Smooth muscle cell (in vitro differentiated cells): ENCODE results near the gene LDB2. TPM values are rescaled to one million over a fixed set of nuclear protein-coding genes. Genes with fewer than 3 reads are reported as not detected.

Source experiments
- DNase-seq: peaks from one replicate; lab custom pipeline; 2025; ENCODE audit not compliant: unreplicated experiment; lab: John Stamatoyannopoulos, UW
- H2AFZ ChIP-seq: fragments of 200-600 bp; sonication (generic); 2 replicates; pipeline ENCODE4 v1.6.0; 2016; ENCODE audit warnings: antibody characterized with exemption, low read depth, mild to moderate bottlenecking
- H3F3A ChIP-seq: fragments of 200-600 bp; sonication (generic); 2 replicates; pipeline ENCODE4 v1.6.0; 2017; ENCODE audit warnings: antibody characterized with exemption, low read depth
- H3K27ac ChIP-seq: fragments of 200-600 bp; sonication (generic); 2 replicates; pipeline ENCODE4 v1.5.1; 2016; ENCODE audit warnings: low read depth, mild to moderate bottlenecking
- H3K27me3 ChIP-seq: fragments of 200-600 bp; sonication (generic); 2 replicates; pipeline ENCODE4 v1.6.1; 2016; ENCODE audit warnings: low read depth, mild to moderate bottlenecking
- H3K36me3 ChIP-seq: fragments of 200-600 bp; sonication (generic); 2 replicates; pipeline ENCODE4 v1.5.1; 2016; ENCODE audit warnings: low read depth
- H3K4me1 ChIP-seq: fragments of 200-600 bp; sonication (generic); 2 replicates; pipeline ENCODE4 v1.5.1; 2016; ENCODE audit warnings: low read depth
- H3K4me2 ChIP-seq: fragments of 200-600 bp; sonication (generic); 2 replicates; pipeline ENCODE4 v1.6.0; 2016; ENCODE audit warnings: mild to moderate bottlenecking
- H3K4me3 ChIP-seq: fragments of 200-600 bp; sonication (generic); 2 replicates; pipeline ENCODE4 v1.5.1; 2016; ENCODE audit warnings: mild to moderate bottlenecking
- H3K79me2 ChIP-seq: fragments of 200-600 bp; sonication (generic); 2 replicates; pipeline ENCODE4 v1.6.0; 2016; ENCODE audit warnings: low read depth, mild to moderate bottlenecking
- H3K9ac ChIP-seq: fragments of 200-600 bp; sonication (generic); 2 replicates; pipeline ENCODE4 v1.6.0; 2016; ENCODE audit warnings: low read depth
- H3K9me3 ChIP-seq: fragments of 200-600 bp; sonication (generic); replicated peaks from 2 replicates; pipeline ENCODE4 v1.5.1; 2016; ENCODE audit warnings: low read depth
- H4K20me1 ChIP-seq: fragments of 200-600 bp; sonication (generic); 2 replicates; pipeline ENCODE4 v1.6.0; 2016; ENCODE audit warnings: low read depth
- WGBS: methylation state at CpG from one replicate; pipeline ENCODE4 v1.1.7; 2016; ENCODE audit warnings: low lambda C conversion rate; 5-methylcytosine and 5-hydroxymethylcytosine counted together
- polyA plus RNA-seq: library from polyadenylated mRNA; unstranded; fragments of >200 nt; fragmentation: Nextera tagmentation; extraction: Ambion mirVana; gene quantifications from 2 replicates; pipeline ENCODE4 v1.2.1, GENCODE V29; 2016
- total RNA-seq: library from RNA; depleted of rRNA; stranded (reverse); fragments of >200 nt; gene quantifications from 2 replicates; pipeline ENCODE4 v1.2.3, GENCODE V29; 2014
- TF ChIP-seq, protein P1 (sequence below): fragments of 200-600 bp; sonication (generic); IDR thresholded peaks from 2 replicates; pipeline ENCODE4 v1.5.1; 2017; ENCODE audit warnings: borderline replicate concordance, mild to moderate bottlenecking, antibody characterized with exemption; ENCODE audit not compliant: insufficient read depth, poor library complexity, severe bottlenecking

The LDB2 gene
- total and polyA plus RNA-seq, 2 experiments from 2014 or later = 30.6 to 61.5 TPM

DNA sequence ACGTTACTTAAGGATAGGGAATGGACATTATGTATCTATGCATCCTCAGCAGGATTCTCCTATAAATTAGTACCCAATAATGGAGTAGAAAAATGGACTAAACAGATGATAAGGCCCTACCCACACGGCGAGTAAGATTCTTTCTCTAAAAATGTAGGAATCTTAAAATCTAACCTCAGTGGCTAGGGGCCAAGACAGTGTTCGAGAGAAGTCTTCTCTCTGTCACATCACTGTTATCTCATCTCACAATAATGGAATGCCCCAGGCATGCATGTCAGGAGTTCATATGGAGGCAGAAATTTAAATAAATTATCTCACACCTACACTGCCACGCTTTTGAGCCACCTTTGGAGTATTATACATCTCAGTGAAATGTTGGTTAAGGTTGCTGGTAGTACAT lies 132.9 kb downstream of the LDB2 start:
- 69% methylated on average over 5 of the region's 5 CpGs for WGBS
- no peak overlapping the region for H3K27ac ChIP-seq

DNA sequence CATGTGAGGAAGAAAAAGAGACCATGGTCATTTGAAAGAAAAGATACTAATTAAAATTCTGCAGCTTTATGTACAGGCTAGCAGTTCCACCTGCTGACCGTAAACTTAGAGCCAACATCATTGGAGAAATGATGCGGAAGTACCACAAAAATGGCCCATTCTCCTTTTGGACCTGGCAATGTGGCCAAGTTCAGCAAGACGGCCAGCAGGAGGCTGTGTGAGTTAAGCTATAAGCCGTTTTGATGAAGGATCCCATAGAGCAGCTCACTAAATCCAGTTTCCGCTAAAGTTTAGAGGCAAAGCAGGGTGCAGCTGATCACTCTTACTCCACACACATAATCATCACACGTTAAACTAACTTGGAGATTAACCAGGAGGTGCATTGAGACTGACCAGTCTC lies 133.8 kb downstream of the LDB2 start:
- Histone ChIP-seq H3K27ac (no peak overlapping the region), H3K9me3 (no peaks in the 10 kb centered on the region), H3K79me2 (no peaks in the 10 kb centered on the region), H3F3A (peaks cover 2% of the 10 kb centered on the region), H3K36me3 (no peaks in the 10 kb centered on the region), H3K4me3 (no peak overlapping the region), H4K20me1 (no peaks in the 10 kb centered on the region), H3K4me2 (no peak overlapping the region), H2AFZ (no peak overlapping the region), H3K27me3 (no peaks in the 10 kb centered on the region), H3K4me1 (no peaks in the 10 kb centered on the region), H3K9ac (no peak overlapping the region)
- no peak for DNase-seq
- 62% methylated on average over 6 of the region's 6 CpGs for WGBS
- TF ChIP-seq, protein P1, sequence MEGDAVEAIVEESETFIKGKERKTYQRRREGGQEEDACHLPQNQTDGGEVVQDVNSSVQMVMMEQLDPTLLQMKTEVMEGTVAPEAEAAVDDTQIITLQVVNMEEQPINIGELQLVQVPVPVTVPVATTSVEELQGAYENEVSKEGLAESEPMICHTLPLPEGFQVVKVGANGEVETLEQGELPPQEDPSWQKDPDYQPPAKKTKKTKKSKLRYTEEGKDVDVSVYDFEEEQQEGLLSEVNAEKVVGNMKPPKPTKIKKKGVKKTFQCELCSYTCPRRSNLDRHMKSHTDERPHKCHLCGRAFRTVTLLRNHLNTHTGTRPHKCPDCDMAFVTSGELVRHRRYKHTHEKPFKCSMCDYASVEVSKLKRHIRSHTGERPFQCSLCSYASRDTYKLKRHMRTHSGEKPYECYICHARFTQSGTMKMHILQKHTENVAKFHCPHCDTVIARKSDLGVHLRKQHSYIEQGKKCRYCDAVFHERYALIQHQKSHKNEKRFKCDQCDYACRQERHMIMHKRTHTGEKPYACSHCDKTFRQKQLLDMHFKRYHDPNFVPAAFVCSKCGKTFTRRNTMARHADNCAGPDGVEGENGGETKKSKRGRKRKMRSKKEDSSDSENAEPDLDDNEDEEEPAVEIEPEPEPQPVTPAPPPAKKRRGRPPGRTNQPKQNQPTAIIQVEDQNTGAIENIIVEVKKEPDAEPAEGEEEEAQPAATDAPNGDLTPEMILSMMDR = peak; percentile 29

More for the DNA sequence above, 132.9 kb downstream of the LDB2 start:
- H3K9ac ChIP-seq = no peak overlapping the region
- H3K27me3 ChIP-seq = no peaks in the 10 kb centered on the region
- no peak overlapping the region for H2AFZ ChIP-seq
- no peaks in the 10 kb centered on the region for H3K79me2 ChIP-seq
- no peak overlapping the region for H3K4me2 ChIP-seq
- TF ChIP-seq, protein P1 = no peak
- H3K9me3 ChIP-seq = no peaks in the 10 kb centered on the region
- H3K4me1 ChIP-seq = no peaks in the 10 kb centered on the region
- peaks cover 2% of the 10 kb centered on the region for H3F3A ChIP-seq
- DNase-seq = no peak
- no peak overlapping the region for H3K4me3 ChIP-seq
- no peaks in the 10 kb centered on the region for H4K20me1 ChIP-seq
- no peaks in the 10 kb centered on the region for H3K36me3 ChIP-seq

DNA sequence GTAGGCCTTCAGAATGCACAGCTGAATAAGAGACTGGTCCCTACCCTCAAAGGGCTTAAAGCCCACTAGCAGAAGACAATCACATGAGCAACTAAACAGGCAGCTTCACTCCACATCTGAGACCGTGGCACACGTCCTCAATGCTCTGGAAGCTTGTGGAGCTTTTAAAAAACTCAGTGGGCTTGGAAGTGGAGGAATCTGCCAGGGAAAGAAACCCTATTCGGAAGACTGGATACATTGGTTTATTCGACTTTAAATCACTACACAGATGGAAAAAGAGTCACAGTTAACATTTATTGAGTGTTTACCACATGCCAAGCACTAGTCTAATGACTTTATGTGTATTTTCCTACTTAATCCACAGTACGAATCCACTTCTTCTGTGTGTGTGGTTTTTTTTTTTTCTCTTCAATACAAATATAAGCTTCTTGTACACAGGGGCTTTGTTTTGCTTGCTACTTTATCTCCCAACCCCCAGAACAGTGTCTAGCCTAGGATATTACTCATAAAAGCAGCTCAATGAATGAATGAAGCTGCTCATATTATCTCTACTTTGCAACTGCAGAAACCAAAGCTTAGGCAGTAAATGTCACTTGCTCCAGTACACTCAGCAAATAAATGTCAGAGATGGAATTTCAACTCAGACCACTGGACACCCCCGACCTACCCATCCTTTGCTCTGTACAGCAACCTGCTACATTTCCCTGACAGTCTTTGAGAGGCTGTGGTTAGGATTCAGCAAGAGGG lies 137.7 kb downstream of the LDB2 start:
- no peaks in the 10 kb centered on the region for H3K79me2 ChIP-seq
- H2AFZ ChIP-seq = peak overlapping the region; percentile 14
- no peak overlapping the region for H3K4me3 ChIP-seq
- TF ChIP-seq, protein P1 = no peak
- H3K36me3 ChIP-seq = no peaks in the 10 kb centered on the region
- H3K4me1 ChIP-seq = no peaks in the 10 kb centered on the region
- no peak overlapping the region for H3K9ac ChIP-seq
- H3K9me3 ChIP-seq = no peaks in the 10 kb centered on the region
- H3K27ac ChIP-seq = peak overlapping the region; percentile 78
- DNase-seq = no peak
- WGBS = 28% methylated on average over 6 of the region's 6 CpGs
- peaks cover 2% of the 10 kb centered on the region for H3F3A ChIP-seq
- H3K4me2 ChIP-seq = peak overlapping the region; percentile 35
- no peaks in the 10 kb centered on the region for H4K20me1 ChIP-seq
- H3K27me3 ChIP-seq = no peaks in the 10 kb centered on the region
